GM10248 (cell line): ENCODE measurements around the gene KAZN.

Source experiments
- CTCF ChIA-PET: fragments of 300-600 bp; sonication (Branson Sonifier 250); formaldehyde crosslinking; extraction: SDS; loops from one replicate; lab custom pipeline; 2021; ENCODE audit warnings: antibody characterized with exemption; lab: Yijun Ruan, JAX
- POLR2A ChIA-PET: fragments of 350-650 bp; sonication (Branson Sonifier 250); formaldehyde crosslinking; extraction: SDS; loops from one replicate; lab custom pipeline; 2020; ENCODE audit warnings: antibody characterized with exemption; lab: Yijun Ruan, JAX
- DNase-seq: peaks from one replicate; pipeline ENCODE4 v3.0.0; 2012; ENCODE audit errors: extremely low spot score
- CTCF ChIP-seq: IDR thresholded peaks from 2 replicates; pipeline ENCODE4 v1.5.1; 2012; ENCODE audit warnings: mild to moderate bottlenecking, low read depth; ENCODE audit errors: extremely low read depth, missing control alignments, control extremely low read depth

The KAZN gene

GRCh38 chr1:15045123-15045522 lies 446.6 kb downstream of the KAZN start:
- no peak for TF ChIP-seq CTCF
- ChIA-PET POLR2A (no interaction called here), CTCF (interaction anchor here (1.4 to 1.8 kb wide), 2 partner anchors 12 to 17 kb away, joined by 3 to 4 read pairs; no protein-coding TSS in a partner anchor)
- DNase-seq, result no peak

GRCh38 chr1:15046487-15047165 lies 448.1 kb downstream of the KAZN start:
- ChIA-PET CTCF (interaction anchor here (0.7 to 1.7 kb wide), 16 partner anchors 11 to 949 kb away, joined by 3 to 9 read pairs (median 3); no protein-coding TSS in a partner anchor), POLR2A (no interaction called here)
- TF ChIP-seq CTCF, result peak; percentile 85
- peak; percentile 82 for DNase-seq

- DNase-seq, result no peak
- POLR2A ChIA-PET, result no interaction called here
- no peak for TF ChIP-seq CTCF
- CTCF ChIA-PET, result interaction anchor here (0.7 to 1.7 kb wide), 16 partner anchors 10 to 950 kb away, joined by 3 to 9 read pairs (median 3); no protein-coding TSS in a partner anchor
These were observed 448.8 kb downstream of the KAZN start for GRCh38 chr1:15047237-15047636.

GRCh38 chr1:15048437-15048980 lies 450.0 kb downstream of the KAZN start:
- ChIA-PET CTCF (interaction anchor here (1.3 to 1.6 kb wide), 2 partner anchors 9 to 268 kb away, joined by 3 to 9 read pairs; no protein-coding TSS in a partner anchor), POLR2A (no interaction called here)
- no peak for DNase-seq
- TF ChIP-seq CTCF, result no peak

GRCh38 chr1:15049067-15049466 lies 450.6 kb downstream of the KAZN start:
- no peak for TF ChIP-seq CTCF
- CTCF ChIA-PET, result no interaction called here
- POLR2A ChIA-PET, result no interaction called here
- no peak for DNase-seq

- ChIA-PET CTCF (interaction anchor here (1.4 kb wide), 2 partner anchors 15 to 77 kb away, joined by 3 read pairs; no protein-coding TSS in a partner anchor), POLR2A (no interaction called here)
- no peak for DNase-seq
- TF ChIP-seq CTCF, result no peak
These were observed 453.5 kb downstream of the KAZN start for GRCh38 chr1:15051882-15052528.
